PFSK-1 (cell line): ENCODE data around the gene OARD1.

Experiments used
- FOXP2 ChIP-seq: optimal IDR thresholded peaks from 2 replicates; pipeline ENCODE3; 2011; ENCODE audit warnings: borderline replicate concordance, control low read depth, inconsistent platforms; ENCODE audit not compliant: insufficient read depth; ENCODE audit errors: extremely low read length, extremely low read depth
- POLR2AphosphoS5 ChIP-seq: IDR thresholded peaks from 2 replicates; pipeline ENCODE4 v1.6.1; 2012; ENCODE audit warnings: low read depth, mild to moderate bottlenecking, control low read depth, low read length, moderate library complexity
- SIN3A ChIP-seq: IDR thresholded peaks from 2 replicates; pipeline ENCODE4 v1.6.1; 2012; ENCODE audit warnings: mild to moderate bottlenecking, low read length, moderate library complexity, borderline replicate concordance; ENCODE audit not compliant: insufficient read depth
- TAF1 ChIP-seq: IDR thresholded peaks from 2 replicates; pipeline ENCODE4 v1.6.1; 2012; ENCODE audit warnings: low read length, control low read depth, borderline replicate concordance; ENCODE audit not compliant: insufficient read depth
- TF ChIP-seq, protein P1 (sequence below), 2 experiments: IDR thresholded peaks; 2 replicates each; pipeline versions ENCODE4 v1.6.1 to v1.8.0; 2011 to 2012; ENCODE audit warnings: low read depth in 2 of 2, low read length in 2 of 2, control low read depth in 1 of 2, inconsistent platforms in 1 of 2, mild to moderate bottlenecking in 1 of 2, moderate library complexity in 1 of 2; ENCODE audit not compliant: insufficient read depth in 1 of 2

The OARD1 gene

DNA sequence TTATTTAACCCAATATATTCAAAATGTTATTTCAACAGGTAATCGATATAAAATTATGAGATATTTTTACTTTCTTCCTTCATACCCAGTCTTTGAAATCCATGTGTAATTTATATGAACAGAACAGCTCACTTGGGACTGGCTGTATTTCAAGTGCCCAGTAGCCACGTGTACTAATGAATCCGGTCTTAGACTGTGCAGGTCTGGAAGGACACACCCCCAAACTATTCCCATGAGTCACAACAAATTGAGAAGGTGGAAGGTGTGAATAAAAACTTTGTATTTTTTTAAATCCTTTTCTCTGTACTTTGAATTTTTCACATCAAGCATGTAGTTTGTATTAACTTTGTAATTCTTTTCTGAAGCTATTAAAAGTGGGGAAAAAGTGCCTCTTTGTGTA is 36.0 kb downstream of the OARD1 start:
- TF ChIP-seq TAF1, result no peak
- no peak for TF ChIP-seq SIN3A

DNA sequence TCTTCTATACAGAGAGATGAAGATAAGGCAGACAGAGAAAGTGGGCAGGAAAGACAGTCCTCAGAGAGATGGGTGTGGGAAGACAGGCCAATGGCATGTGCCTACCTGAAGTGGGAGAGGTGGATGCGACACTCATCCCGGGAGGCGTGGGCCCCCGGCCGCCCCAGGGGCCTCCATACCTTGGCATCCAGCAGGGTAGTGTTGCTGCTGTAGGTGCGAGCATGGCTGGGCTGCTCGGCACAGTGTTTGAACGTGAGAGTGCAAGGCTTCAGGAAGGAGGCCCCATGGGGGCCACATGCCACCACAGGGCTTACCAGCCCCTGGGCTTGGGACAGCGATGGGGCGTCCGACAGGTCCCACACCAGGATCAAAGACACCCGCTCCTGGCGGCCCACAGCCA is 38.4 kb downstream of the OARD1 start:
- TF ChIP-seq SIN3A, result no peak
- no peak for TF ChIP-seq POLR2AphosphoS5
- TF ChIP-seq TAF1, result no peak
- no peak for TF ChIP-seq FOXP2
- TF ChIP-seq, protein P1, sequence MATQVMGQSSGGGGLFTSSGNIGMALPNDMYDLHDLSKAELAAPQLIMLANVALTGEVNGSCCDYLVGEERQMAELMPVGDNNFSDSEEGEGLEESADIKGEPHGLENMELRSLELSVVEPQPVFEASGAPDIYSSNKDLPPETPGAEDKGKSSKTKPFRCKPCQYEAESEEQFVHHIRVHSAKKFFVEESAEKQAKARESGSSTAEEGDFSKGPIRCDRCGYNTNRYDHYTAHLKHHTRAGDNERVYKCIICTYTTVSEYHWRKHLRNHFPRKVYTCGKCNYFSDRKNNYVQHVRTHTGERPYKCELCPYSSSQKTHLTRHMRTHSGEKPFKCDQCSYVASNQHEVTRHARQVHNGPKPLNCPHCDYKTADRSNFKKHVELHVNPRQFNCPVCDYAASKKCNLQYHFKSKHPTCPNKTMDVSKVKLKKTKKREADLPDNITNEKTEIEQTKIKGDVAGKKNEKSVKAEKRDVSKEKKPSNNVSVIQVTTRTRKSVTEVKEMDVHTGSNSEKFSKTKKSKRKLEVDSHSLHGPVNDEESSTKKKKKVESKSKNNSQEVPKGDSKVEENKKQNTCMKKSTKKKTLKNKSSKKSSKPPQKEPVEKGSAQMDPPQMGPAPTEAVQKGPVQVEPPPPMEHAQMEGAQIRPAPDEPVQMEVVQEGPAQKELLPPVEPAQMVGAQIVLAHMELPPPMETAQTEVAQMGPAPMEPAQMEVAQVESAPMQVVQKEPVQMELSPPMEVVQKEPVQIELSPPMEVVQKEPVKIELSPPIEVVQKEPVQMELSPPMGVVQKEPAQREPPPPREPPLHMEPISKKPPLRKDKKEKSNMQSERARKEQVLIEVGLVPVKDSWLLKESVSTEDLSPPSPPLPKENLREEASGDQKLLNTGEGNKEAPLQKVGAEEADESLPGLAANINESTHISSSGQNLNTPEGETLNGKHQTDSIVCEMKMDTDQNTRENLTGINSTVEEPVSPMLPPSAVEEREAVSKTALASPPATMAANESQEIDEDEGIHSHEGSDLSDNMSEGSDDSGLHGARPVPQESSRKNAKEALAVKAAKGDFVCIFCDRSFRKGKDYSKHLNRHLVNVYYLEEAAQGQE (IDR thresholded peaks at IDR 0.05; ENCODE audit: insufficient read depth in 1 of 2, low read depth in 2 of 2, low read length in 2 of 2), result no peak

DNA sequence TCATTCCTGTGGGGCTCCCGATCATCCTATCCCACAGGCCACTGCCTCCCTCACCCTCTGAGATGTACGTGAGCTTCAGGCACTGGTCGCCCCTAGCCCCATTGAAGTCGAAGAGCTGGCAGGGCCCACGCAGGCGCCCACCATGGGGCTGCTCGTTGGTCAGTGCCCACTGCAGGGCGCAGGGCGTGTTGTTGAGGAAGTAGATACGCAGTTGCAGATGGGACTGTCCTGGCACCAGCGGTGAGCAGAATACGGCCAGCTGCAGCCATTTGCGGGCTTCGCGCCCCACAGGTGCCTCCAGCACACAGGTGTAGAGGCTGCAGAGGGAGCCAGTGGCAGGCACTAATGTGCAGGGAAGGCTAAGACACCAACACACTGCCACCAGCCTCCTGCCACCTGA is 39.3 kb downstream of the OARD1 start:
- TF ChIP-seq, protein P1 (IDR thresholded peaks at IDR 0.05; ENCODE audit: insufficient read depth in 1 of 2, low read depth in 2 of 2, low read length in 2 of 2), result no peak
- TF ChIP-seq SIN3A (no peak), FOXP2 (no peak), TAF1 (no peak), POLR2AphosphoS5 (no peak)

DNA sequence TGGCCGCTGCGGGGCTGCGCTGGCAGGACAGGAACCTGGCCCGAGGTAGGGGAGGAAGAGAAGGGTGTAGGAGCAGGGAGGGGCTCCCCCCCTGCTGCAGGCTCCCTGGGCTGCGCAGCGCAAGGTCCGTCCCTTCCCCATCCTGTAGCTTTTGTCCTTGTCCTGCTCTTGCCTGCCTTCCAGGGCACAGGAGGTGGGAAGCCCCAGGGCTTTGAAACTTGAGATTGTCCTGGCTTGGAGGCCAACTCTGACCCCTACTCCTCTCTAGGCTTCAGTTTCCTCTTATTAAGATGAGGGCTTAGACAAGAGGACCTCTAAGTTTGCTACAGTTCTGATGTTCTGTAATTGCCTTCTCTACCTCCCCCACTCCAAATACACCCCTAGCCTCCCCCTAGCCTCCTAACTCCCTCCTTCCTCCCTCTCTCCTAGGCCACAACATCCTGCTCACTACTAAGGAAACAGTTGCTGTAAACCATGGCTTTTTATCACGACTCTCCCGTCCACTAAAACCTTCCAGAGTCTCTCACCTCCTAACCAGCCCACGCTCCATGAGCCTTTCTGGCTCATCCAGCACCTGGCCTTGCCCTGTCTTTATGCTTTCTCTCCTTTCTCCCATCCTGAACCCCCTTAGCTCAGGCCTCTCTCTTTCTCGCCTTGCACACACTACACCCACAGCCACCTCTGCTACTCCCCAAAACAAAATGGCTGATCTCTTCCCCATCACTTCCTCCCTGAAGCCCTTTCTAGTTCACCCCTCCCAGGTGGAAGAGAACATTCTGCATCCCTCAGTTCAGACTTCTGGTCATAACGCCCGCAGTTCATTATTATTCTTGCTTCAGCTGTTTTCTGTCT is 43.4 kb downstream of the OARD1 start:
- no peak for TF ChIP-seq FOXP2
- TF ChIP-seq POLR2AphosphoS5, result no peak
- no peak for TF ChIP-seq TAF1
- TF ChIP-seq SIN3A, result no peak
- TF ChIP-seq, protein P1 (IDR thresholded peaks at IDR 0.05; ENCODE audit: insufficient read depth in 1 of 2, low read depth in 2 of 2, low read length in 2 of 2), result no peak

DNA sequence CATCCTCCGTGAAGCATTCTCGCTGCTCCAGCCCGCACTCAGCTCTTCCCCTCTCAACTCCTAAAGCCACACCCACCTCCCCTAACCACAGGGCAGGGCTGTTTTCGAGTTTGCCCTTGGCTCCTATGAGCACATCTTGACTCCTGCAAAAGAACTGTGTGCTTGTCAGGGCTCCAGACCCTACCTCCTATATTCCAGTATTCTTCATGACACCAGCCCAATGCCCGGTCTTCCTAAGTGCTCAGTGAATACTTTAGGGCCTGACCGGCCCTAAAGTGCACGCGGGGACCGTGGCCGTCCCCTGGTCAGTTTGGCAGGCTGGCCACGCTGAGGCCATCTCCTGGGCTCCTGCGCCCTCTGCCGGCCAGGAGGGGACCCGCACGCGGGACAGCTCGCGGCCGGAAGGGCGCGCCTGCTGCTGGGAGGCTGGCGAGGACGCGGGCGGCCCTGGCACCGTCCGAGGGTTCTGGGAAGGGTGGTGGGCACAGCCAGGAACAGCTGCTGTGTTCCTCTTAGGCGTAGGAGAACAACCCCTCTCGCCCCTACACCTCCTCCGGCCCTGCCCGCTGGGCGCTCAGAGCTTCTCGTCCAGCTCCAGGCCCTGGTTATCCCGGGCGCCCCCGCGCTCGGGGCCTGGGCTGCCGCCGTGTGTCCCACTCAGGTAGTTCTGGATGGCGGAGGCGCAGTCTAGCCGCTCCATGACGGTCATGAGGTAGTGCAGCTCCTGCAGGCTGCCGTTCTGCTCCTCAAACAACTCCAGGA is 44.2 kb downstream of the OARD1 start:
- TF ChIP-seq FOXP2 (peak; percentile 87), TAF1 (no peak), POLR2AphosphoS5 (peak; percentile 43), SIN3A (peak; percentile 47; the same call in 1 of the 2 replicates)
- TF ChIP-seq, protein P1 (IDR thresholded peaks at IDR 0.05; ENCODE audit: insufficient read depth in 1 of 2, low read depth in 2 of 2, low read length in 2 of 2), result no peak
